ENCODE data around the gene NEK3.
A peak's percentile ranks its signal among the peaks of the same experiment; 100 is the strongest.
"Not testable (repeated sequence)": the region's sequence is repeated elsewhere in the genome, so short reads cannot be mapped to it uniquely, and the experiment has no call there.

The NEK3 gene

DNA sequence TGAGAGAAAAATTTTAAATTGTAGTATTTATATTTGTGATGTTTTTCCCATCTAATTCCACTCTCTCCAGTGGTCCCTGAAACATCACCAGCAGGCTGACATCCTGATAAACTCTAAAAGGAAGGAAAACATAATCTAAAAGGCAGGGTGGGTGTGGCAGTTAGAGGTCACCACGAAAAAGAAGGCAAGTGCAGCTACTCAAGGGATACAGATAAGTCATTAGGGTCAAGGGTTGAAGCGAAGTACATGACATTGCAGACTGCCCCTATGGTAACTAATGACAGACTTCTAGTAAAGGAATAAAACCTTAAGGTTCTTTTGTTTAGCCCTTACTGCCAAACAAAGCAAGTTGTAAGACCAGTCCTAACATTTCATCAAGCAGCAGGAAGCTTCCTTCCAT, 6.0 kb upstream of the NEK3 start:
- DNase-seq = no peak

DNA sequence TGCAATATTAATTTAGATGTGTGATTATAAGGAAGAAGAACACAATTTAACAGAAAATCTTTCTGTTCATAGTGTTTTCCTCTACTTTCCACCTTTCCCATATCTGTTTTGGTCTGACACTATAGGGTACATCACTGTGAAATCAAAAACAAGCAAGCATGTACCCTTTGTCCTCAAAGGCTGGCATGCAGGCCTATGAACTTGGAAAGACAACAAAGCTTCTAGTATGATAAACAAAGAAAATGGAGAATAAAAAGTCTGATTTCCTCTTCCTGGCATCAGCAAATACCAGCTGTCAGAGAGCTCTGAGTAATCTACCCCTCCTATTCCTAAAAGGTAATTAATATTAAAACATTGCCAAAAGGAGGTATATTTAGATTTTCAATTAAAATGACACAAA, 5.6 kb upstream of the NEK3 start:
- DNase-seq = no peak

DNA sequence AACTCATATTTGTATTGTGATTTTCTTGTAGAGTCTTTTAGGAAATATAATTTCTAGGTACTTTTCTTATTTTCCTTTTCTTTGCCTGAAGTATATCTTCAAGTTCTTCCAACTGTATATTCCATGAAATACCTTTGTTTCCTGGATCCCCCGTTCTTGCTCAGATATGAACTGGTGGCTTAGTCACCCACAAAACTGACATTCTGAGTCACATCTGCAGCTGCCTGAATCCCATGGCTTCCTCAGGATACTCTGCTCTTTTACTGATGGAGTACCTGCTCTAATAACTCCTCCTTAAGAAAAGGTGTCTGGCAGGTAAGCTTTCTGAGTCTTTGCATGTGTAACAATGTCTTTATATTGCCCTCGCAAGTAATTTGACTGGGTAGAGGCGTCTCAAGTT, 4.5 kb upstream of the NEK3 start:
- DNase-seq = not testable (repeated sequence)

DNA sequence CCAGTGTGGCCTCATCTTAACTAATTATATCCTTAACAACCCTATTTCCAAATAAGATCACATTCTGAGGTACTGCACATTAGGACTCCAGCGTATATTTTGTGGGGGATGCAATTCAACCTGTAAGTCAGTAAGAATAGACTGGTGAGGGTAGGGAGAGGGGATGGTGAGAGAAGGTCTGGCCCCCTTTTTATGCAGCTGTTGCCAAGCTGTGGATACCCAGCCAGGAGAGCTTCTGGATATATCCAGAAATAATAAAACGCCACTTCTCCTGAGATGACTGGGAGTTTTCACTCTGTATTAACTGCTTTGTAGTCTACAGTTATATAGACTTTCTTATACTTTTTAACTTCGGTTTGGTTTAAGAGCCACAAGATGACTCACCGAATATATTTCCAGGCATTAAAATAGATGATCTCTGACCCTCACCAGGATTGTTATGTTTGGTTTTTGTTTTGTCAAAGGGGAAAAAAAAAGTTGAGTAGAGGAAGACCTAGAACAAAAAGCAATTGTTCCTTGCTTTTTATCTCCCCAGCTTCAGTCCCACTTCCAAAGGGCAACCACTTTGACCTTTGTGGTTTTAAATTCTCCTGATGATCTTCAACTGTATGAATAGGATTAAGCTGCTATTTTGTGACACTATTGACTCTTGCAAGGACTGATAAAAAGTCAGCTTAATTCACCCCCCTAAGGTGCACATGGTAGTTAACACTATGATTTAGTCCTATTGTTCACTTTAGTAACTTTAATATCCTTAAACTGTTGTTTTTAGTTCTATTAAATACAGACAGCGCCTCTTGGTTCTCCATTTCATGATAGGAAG, 3.1 kb upstream of the NEK3 start:
- DNase-seq = no peak

DNA sequence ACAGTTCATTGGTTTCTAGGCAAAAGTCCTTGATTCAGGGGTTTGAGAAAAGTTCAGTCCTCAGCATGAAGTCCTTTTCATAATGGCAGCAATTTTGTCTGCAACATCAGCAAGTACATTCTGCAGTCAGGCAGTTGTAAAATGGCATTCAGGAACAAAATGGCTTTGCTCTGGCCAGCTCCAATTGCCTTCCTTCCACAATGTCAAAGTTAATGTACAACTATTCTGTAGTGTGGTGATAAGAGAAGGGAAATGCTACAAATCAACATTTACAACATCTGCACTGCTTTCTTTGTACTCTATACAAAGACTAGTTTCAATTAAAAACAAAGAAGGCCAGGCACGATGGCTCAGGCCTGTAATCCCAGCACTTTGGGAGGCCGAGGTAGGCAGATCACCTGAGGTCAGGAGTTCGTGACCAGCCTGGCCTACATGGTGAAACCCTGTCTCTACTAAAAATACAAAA, 1.8 kb upstream of the NEK3 start:
- no peak for DNase-seq

DNA sequence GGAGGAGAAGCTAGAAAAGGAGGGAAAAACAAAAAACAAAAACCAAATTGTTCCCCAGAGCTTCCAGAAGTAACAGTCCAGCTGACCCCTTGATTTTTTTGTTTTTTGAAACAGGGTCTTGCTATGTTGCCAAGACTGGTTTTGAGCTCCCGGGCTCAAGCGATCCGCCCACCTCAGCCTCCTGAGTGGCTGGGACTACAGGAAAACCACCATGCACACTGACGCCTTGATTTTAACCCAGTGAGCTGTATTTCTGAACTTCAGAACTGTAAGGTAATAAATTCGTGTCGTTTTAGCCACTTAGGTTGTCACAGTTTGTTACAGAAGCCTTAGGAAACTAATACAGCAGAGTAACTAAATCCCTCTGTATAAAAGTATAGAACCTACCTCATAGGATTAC, 1.1 kb upstream of the NEK3 start:
- DNase-seq = no peak

DNA sequence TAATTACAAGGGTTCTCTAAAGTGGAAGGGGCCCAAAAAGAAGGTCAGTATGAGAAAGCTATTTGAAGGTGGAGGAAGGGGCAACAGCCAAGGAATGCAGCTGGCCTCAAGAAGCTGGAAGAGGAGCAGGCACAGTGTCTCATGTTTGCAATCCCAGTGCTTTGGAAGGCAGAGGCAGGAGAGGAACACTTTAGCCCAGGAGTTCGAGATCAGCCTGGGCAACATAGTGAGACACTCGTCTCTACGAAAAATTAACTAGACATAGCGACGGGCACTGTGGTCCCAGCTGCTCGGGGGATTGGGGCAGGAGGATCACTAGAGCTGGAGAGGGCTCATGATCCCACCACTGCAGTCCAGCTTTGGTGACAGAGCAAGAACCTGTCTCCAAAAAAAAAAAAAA, 656 bp upstream of the NEK3 start:
- DNase-seq = no peak

DNA sequence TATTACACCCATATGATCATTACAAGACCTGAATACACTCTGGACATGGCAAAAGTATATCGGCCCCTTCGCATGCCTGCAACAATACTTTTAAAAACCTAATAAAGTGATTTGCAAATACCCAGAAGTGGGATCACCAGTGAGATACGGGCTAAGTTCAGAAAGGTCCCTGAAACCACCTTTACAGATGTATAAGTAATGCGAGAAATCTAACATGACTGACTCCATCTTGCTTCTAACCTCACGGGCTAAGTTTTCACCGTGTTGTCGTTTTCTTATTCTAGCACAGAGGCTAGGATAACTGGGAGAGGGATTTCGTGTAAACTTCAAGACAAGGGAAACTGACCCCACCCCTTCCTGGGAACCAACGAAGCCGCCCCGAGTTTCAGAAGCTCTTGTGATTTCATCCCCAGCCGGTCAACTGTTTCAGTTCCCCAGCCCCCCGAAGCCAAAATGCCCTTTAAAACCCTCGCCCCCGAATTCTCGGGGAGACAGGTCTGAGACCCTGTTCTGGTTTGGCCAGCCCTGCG, 703 bp downstream of the NEK3 start:
- DNase-seq = peak; percentile 58

DNA sequence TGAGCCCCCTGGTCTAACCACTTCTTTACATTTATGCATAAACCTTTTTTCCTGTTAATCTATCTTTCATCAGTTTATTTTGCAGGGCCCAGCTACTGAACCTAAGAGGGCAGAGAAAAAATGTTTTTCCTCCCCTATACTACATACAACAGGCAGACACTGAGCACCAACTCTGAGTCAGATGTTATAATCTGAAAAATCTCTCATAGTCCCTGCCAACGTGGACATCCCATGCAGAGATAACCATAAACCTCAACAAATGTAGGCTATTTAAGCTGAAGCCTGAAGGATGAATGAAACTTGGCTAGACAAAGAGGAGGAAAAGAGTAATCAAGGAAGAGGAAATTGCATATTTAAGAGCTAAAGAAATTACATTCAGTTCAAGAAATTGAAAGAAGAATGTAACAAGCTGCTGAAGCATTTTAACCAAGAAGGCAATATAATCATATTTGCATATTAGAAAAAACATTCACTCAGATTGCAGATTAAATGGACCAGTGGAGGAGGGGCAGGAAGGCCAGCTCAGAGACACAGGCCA, 2.6 kb downstream of the NEK3 start:
- no peak for DNase-seq

DNA sequence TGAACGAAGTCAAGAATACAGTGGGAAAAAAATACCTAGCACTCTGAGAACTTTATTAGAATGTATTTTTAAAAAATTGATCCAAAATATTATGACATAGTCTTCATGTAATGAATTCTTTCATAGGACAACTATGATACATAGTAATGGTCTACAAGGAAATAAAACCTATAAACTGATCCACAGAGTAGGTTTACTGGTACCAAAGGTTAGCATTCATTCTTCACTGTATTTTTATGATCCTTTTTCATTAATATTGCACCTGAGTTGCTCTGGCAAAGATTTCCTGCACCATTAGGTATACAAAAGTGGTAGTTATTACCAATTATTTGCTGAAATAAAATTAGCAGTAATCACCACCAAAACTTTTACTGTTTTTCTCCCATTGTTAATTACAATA, 4.2 kb downstream of the NEK3 start:
- no peak for DNase-seq

DNA sequence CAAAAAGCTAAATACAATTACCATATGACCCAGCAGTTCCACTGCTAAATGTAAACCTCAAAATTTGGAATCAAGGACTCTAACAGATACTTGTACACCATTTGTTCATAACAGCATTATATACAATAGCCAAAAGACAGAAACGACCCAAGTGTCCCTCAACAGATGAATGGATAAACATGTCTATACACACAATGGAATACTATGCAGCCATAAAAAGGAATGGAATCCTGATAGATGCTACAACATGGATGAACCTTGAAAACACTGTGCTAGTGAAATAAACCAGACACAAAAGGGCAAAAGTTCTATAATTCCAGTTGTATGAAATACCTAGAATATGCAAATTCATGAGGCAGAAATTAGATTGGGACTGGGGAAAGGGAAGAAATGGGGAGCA, 12.2 kb downstream of the NEK3 start:
- no peak for DNase-seq

DNA sequence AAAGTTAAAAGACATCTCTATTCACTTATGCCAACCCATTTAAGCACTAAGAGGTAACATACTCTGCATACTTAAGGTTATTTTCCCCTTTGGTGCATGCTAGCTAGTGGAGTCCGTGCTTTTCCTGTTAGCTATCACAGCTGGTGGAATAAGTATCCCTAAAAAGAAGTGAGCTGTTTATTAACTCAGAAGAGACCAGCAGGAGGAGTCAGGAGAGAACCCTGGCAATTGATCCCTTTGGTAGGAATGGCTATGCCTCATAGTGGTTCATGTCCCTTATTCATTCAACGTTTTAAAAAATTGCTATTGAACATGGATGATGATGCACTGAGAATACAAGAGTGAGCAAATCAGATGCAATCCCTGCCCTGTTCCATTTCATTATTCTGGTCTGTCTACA, 18.1 kb downstream of the NEK3 start:
- no peak for DNase-seq

DNA sequence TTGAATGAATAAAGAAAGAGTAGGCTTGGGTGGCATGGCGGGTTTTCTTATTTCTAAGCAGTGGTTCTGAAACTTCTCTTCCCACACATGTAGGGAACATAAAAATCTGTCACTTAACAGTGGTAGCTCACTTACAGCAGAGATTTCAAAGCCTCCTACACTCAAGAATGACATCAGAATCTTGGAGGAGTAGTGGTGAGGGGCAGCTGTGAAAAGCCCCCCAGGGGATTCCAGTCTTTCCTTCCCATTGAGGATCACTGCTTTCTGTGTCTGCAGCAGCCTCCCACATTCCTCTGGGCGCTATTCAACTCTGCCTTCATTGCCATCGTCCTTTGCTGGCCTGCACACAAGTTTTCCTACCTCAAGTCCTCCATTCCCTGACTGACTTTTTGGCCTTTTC, 21.9 kb downstream of the NEK3 start:
- DNase-seq = no peak

DNA sequence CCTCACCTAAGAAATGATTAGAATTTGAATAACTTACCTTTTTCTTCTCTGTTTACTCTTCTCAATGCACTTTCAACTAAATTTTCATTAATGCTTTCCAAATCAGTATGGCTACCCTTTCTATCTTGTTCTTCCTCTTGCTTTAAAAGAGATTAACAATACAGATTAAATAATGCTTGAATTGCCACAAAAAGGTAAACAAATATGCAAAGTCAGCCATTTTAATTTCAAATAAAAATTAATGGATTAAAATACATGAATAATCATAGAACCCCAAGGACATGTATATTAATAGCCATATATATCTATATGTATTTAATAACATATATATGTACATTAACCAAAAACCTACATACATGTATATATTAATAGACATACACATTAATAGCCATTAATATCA, 22.6 kb downstream of the NEK3 start:
- DNase-seq = no peak

DNA sequence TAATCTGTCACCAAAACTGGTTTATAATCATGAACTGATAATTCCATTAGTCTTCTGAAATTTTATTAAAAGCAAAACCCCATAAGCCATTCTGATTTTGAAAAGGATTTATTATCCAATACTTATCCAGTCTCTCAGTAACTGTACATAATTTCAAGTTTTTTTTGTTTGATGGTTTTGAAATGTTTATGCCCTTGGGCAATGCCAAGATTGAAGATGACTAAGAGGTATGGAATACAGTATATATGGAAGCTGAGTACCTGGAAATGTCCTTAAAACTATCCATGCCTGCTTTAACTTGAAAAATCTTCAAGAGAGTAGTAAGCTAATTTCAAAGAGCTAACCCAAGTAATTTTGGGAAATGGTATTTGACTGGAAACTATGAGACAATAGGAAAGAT, 28.8 kb downstream of the NEK3 start:
- no peak for DNase-seq

DNA sequence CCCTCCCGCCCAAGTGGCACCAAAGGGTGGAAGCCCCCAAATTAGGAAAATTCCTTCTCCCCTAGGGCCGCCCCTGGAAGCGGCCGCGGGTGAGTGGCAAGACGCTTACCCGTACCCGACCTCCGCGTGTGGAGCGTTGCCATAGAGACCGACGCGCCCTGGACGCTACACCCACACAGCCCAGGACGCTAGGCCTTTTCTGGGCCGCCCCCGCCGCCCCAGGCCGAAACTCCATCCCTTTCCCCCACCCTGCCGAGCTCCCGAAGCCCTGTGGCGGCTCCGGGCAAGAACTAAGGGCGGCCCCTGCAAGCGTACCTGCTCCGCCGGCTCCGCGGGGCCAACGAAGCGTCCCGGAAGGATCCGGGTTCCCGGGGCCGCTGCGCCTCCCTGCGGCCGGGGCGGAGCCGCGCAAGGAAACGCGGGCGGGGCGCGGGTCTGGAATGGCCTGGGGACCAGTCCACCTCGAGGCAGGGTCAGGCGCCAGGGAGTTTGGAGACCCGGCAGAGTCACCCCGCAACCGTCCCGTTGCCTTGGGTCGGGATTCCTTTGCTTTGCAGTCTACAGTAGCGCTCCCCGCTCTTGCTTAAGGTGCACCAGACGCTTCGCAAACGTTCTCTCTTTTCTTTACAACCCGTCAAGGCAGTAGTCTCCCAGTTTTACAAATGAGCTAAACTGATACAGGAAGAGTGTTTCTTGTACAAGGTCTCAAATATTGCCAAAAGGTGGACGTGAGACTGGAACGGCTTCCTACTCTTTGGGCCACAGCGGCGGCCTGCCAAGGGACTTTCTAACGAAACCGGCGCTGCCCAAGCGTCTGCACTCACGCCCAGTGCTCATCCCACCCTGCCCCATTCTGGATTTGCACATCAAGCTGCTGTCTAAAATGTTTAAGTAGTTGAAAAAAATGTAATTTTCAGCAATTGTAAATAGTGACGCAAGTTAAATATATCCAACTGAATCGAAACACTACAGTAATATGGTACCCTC, 30.4 kb downstream of the NEK3 start, which contains the start of gene NEK5:
Gene NEK5, minus strand, starts transcription at position 360 of the 987 bp plus-strand sequence. CDS start 1,591 bp downstream, outside the sequence.
- DNase-seq = peak; percentile 59

DNA sequence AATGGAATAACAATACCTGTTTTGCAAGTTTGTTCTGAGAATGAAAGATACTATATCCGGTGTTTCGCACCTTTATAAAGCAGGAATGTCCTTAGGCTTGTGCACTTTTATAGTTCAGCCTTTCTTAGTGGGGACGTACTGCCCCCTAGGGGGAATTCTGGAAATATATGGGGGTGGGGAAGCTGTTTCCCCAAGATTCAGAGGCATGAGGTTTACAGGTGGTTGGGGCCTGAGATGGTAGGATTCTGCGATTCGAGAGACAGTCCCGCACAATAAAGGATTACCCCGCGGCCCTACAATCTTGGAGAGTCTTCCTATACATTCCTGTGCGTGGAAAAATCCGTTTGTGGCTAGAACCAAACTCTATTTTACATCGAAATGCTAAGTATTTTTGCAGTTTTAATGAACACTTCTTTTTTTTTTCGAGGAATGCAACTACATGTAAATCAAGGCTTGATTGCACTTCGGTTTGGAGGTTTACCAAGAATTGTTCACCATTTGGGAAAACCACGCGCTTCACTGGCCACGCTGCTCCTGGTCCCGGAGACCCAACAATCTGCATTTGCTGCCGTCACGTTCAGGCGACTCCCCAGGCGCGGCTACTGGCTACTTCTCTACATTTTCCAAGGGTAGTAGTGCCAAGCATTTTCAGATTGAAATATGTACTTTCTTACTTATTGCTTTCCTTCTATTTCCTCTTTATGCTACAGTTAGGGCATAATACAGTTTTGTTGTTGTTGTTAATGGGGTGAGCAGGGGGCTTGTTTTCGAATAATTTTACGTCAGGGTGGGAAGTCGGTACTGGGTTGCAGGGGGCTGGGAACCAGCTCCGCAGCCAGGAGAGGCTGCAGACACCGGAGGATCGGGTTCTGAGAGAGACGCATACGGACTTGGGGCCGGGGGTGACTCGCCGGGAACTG, 31.4 kb downstream of the NEK3 start:
- peak; percentile 49 for DNase-seq

DNA sequence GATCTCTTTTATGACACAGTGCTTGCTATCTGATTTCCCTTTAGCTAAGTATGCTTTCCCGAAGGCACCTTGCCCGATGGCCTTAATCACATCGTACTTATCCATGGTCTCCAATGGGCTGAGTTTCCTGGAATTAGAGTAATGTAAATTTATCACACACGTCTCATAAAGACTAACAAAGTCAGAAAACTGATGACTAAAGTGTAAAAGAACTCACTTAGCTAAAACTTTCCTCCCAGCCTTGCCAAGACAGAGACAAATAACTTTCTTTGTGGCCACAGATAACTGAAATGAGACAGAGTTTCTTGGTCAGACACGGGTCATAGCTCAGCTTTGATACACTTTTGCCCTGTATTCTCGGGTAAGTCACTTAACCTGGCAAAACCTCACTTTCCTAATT, 32.0 kb downstream of the NEK3 start:
- no peak for DNase-seq

DNA sequence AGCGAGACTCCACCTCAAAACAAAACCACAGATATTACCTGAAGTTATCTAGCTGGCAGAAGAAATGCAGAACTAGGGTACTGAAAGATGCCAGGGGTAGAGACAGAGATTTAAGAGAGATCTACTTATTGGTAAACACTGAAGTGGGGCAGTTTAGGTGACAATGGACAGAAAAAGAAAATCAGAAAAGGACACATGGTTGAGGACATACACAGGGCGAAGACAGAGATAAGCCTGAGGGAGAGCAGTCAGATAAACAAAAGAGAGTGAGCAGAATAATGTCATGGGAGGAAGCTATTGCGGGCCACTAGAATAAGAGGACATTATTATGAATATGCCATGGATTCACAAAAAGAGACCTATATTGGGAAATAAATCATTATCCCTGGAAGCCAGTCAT, 33.9 kb downstream of the NEK3 start:
- no peak for DNase-seq

DNA sequence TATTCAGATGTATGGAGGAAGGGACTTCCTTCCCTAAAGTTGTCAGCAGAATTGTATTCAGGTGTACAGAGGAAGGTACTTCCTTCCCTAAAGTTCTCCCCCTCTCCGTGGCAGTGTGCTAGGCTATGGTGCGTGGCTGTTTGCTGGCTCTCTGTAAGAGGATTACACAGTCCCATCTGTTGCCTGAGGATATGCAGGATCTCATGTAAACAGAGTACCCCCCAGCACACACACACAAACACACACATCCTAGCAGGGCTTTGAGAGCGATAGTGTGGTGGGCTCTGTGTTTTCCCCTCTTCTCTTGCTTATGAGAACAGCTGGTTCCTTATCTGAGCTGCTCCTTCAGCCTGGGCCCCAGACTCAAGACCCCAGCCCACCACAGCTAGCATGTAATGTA, 40.8 kb downstream of the NEK3 start:
- no peak for DNase-seq

DNA sequence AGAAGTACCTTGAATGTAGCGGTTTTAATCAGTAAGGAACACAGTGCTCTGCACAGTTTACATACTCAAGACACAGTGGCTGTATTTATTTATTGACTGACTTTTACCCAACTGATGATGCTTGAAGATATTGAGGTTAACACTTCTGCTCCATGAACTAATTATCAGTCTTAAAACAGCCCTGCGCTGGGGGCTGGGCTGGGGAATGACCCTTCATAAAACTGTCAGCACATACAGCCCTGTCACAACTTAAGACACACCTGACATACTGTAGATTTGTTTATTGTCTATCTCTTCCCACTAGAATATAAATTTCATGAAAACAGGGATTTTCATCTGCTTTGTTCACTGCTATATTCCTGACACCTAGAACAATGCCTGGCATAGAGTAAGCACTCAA, 41.3 kb downstream of the NEK3 start:
- no peak for DNase-seq

DNA sequence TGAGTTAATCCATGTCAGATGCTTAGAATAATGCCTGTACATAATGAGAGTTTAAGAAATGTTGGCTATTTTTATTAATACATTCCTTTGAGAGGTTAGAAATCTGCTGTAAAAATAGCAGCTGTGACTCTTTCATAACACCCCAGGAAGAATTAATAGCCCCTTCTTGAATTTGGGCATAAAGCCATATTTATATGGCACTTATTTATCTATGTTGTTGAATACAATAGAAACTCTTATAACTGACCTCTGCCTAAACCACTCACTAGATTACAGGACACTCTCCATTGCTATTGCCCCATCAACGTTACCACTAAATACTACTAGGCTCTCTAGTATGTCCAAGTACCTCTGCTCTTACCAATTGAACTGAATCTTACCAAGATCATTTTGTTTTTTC, 46.8 kb downstream of the NEK3 start:
- no peak for DNase-seq
